ENCODE results near the gene NTF3.

GRCh38 chr12:5440978-5441377 is 9.1 kb downstream of the NTF3 start:
- TF ChIP-seq CTCF (conservative IDR thresholded peaks at IDR 0.05; ENCODE audit: low read length) (no peak), EZH2phosphoT487 (IDR thresholded peaks at IDR 0.05; ENCODE audit: borderline replicate concordance) (no peak)

All from Loucy (cell line).